SU-DHL-6 (cell line): Measurements from ENCODE around the gene U2AF1L4.

Experiments used
- H2AFZ ChIP-seq: fragments of 200-600 bp; sonication (generic); 2 replicates; pipeline ENCODE4 v1.6.1; 2014; ENCODE audit warnings: low read depth, mild to moderate bottlenecking, moderate library complexity, mixed read lengths, antibody characterized with exemption, low read length; ENCODE audit not compliant: severe bottlenecking
- H3F3A ChIP-seq: fragments of 200-600 bp; shearing (Covaris generic); 2 replicates; pipeline ENCODE4 v1.6.0; 2016; ENCODE audit warnings: antibody characterized with exemption, mild to moderate bottlenecking; ENCODE audit not compliant: insufficient read depth
- H3K27ac ChIP-seq: fragments of 200-600 bp; sonication (generic); 2 replicates; pipeline ENCODE4 v1.5.1; 2016; ENCODE audit warnings: low read depth, mild to moderate bottlenecking, low read length, moderate library complexity, mixed read lengths
- H3K27me3 ChIP-seq: fragments of 200-600 bp; sonication (generic), shearing (Covaris generic); 2 replicates; pipeline ENCODE4 v1.6.0; 2014; ENCODE audit warnings: mild to moderate bottlenecking, low read length
- H3K36me3 ChIP-seq: fragments of 200-600 bp; sonication (generic); 2 replicates; pipeline ENCODE4 v1.6.1; 2014; ENCODE audit warnings: mild to moderate bottlenecking, low read length, mixed read lengths
- H3K4me2 ChIP-seq: fragments of 300-600, 200-600 bp; shearing (Covaris generic), sonication (generic); 2 replicates; pipeline ENCODE4 v1.6.0; 2014; ENCODE audit warnings: low read length, low read depth, mild to moderate bottlenecking; ENCODE audit not compliant: poor library complexity, severe bottlenecking
- H3K4me3 ChIP-seq: fragments of 200-600 bp; sonication (generic); 2 replicates; pipeline ENCODE4 v1.5.1; 2014; ENCODE audit warnings: antibody characterized with exemption, low read length, mild to moderate bottlenecking, mixed read lengths; ENCODE audit not compliant: insufficient read depth, poor library complexity, severe bottlenecking
- H3K79me2 ChIP-seq: fragments of 200-600 bp; sonication (generic); 2 replicates; pipeline ENCODE4 v1.6.1; 2014; ENCODE audit warnings: mild to moderate bottlenecking, low read length, moderate library complexity; ENCODE audit not compliant: insufficient read depth
- H3K9ac ChIP-seq: fragments of 200-600 bp; sonication (generic); 2 replicates; pipeline ENCODE4 v1.7.0; 2014; ENCODE audit warnings: mild to moderate bottlenecking, low read length
- H3K9me2 ChIP-seq: fragments of 200-600 bp; sonication (generic); replicated peaks from 2 replicates; pipeline ENCODE4 v1.6.1; 2014; ENCODE audit warnings: low read length; ENCODE audit not compliant: insufficient read depth
- H3K9me3 ChIP-seq: fragments of 200-600 bp; sonication (generic); 2 replicates; pipeline ENCODE4 v1.6.1; 2014; ENCODE audit warnings: low read length, mixed read lengths; ENCODE audit not compliant: insufficient read depth
- H4K20me1 ChIP-seq: fragments of 200-600 bp; sonication (generic); 2 replicates; pipeline ENCODE4 v1.6.1; 2014; ENCODE audit warnings: low read depth, mild to moderate bottlenecking, antibody characterized with exemption, low read length, moderate library complexity, mixed read lengths
- CTCF ChIP-seq: fragments of 200-600 bp; sonication (generic); IDR thresholded peaks from one replicate; pipeline ENCODE4 v1.5.1; 2017; ENCODE audit warnings: antibody characterized with exemption, mild to moderate bottlenecking, low read length, moderate library complexity; ENCODE audit not compliant: insufficient read depth, poor library complexity, severe bottlenecking
- EZH2phosphoT487 ChIP-seq: fragments of 200-600 bp; sonication (generic), shearing (Covaris generic); conservative IDR thresholded peaks from 2 replicates; pipeline ENCODE4 v1.6.1; 2018; ENCODE audit warnings: mild to moderate bottlenecking, antibody characterized with exemption, low read length, moderate library complexity, mixed read lengths

Gene U2AF1L4

GRCh38 chr19:35792312-35792711, 47.1 kb upstream of the U2AF1L4 start:
- Histone ChIP-seq H3K4me2 (no peak overlapping the region), H3K79me2 (no peaks in the 10 kb centered on the region), H3K9me3 (no peaks in the 10 kb centered on the region), H3F3A (no peaks in the 10 kb centered on the region), H2AFZ (no peak overlapping the region), H4K20me1 (no peaks in the 10 kb centered on the region), H3K27me3 (no peaks in the 10 kb centered on the region), H3K9ac (no peak overlapping the region), H3K36me3 (no peaks in the 10 kb centered on the region), H3K9me2 (no peaks in the 10 kb centered on the region), H3K4me3 (no peak overlapping the region), H3K27ac (no peak overlapping the region)
- TF ChIP-seq CTCF (no peak), EZH2phosphoT487 (no peak)

GRCh38 chr19:35791814-35792279, 46.6 kb upstream of the U2AF1L4 start:
- TF ChIP-seq EZH2phosphoT487: no peak
- TF ChIP-seq CTCF: no peak
- H3F3A ChIP-seq: no peaks in the 10 kb centered on the region
- no peaks in the 10 kb centered on the region for H4K20me1 ChIP-seq
- H3K9me2 ChIP-seq: no peaks in the 10 kb centered on the region
- H2AFZ ChIP-seq: no peak overlapping the region
- no peaks in the 10 kb centered on the region for H3K27me3 ChIP-seq
- H3K4me2 ChIP-seq: no peak overlapping the region
- no peaks in the 10 kb centered on the region for H3K36me3 ChIP-seq
- H3K9me3 ChIP-seq: no peaks in the 10 kb centered on the region
- H3K79me2 ChIP-seq: no peaks in the 10 kb centered on the region
- no peak overlapping the region for H3K9ac ChIP-seq
- H3K27ac ChIP-seq: no peak overlapping the region
- no peak overlapping the region for H3K4me3 ChIP-seq

GRCh38 chr19:35790981-35791813, 46.0 kb upstream of the U2AF1L4 start:
- Histone ChIP-seq H4K20me1 (no peaks in the 10 kb centered on the region), H3K9ac (no peak overlapping the region), H3K4me2 (no peak overlapping the region), H3K27ac (no peak overlapping the region), H3K9me2 (no peaks in the 10 kb centered on the region), H3F3A (no peaks in the 10 kb centered on the region), H2AFZ (no peak overlapping the region), H3K4me3 (no peak overlapping the region), H3K9me3 (no peaks in the 10 kb centered on the region), H3K27me3 (no peaks in the 10 kb centered on the region), H3K79me2 (no peaks in the 10 kb centered on the region), H3K36me3 (no peaks in the 10 kb centered on the region)
- TF ChIP-seq EZH2phosphoT487 (no peak), CTCF (peak; percentile 19)
